Bronchial smooth muscle cell (primary cell): ENCODE results near the gene CCT7. TPM values are rescaled to one million over a fixed set of nuclear protein-coding genes. Genes with fewer than 3 reads are reported as not detected.

Experiments
- total RNA-seq: library from RNA; depleted of rRNA; stranded (reverse); fragments of >200 nt; gene quantifications from 2 replicates; pipeline ENCODE4 v1.2.1, GENCODE V29; 2014

The CCT7 gene
- 234 and 277 TPM in 2 replicates for total RNA-seq

DNA sequence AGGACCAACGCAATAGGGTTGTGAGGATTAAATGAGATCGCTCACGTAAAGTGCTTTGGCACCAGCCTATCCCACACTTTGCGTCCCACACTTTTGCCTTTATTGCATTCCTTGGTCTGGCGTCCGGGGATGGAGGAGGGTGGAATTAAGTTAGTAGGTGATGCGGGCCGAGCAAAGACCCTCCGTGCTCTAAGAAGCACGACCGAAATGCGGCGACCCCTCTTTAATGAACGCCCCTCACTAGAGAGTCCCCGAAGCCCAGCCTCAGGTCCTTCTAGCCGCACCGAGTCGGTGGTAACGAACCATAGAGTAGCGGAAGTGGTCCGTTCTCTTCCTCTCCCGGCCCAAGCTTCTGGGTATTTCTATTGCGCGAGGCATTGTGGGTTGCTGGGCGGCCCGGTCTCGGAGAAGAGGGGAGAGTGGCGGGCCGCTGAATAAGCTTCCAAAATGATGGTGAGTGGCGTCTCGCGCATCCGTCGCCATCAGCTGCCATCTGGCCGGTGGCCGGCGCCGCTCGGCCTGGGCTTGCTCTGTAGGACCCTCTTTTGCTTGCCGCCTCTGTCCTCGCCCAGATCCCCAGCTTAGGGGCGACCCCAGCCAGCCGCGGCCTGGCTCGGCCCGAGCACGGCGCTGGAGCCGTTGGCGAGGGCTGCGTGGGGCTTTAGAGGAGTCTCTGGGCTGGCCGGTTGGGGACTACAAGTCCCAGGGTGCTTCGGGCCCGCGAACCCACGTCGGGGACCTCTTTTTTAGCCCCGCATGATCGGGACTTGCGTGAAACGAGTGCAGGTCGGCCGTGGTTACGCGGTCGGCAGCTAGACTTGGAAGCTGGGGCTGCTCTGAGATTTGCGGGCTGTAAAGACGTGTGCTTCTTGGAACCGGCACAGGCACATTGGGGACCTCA, at the start of gene CCT7:
TSS of gene CCT7 (plus strand) at position 377 of the 901 bp plus-strand sequence. CDS start at position 448, 71 bp downstream.

DNA sequence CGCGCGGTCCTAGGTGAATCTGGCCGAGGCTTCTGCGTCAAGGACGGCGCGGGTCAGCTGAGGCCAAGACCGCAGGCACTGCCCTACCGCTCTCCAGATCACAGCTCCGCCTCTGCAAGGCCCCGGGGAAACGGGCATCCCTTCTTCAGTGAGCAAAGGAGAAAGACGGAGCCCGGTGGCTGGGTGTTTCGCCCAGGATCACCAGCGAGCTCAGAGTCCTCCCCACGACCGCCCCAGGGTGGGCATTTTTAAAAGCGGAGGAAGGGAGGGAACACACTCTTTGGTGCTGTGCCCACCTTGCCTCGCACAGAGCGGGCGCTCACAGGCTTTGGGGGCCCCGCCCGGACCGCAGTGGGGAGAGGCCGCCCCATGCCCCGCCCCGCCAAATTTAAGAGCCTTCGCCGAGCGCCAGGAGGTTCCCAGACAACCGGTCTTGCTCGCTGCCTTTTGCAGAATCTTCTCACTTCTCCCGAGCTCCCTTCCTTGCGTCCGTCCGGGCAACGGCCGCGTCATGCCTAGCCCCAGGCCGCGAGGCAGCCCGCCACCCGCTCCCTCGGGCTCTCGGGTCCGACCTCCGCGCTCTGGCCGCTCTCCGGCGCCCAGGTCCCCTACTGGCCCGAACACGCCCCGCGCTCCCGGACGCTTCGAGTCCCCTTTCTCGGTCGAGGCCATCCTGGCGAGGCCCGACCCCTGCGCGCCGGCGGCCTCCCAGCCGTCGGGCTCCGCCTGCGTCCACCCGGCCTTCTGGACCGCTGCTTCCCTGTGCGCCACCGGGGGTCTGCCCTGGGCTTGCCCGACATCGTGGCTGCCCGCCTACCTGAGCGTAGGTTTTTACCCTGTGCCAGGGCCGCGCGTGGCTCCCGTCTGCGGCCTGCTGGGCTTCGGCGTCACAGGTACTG, 31.7 kb upstream of the CCT7 start, which contains the start of gene NOTO:
TSS of gene NOTO (plus strand) at position 419 of the 899 bp plus-strand sequence. CDS start at position 512, 93 bp downstream.

DNA sequence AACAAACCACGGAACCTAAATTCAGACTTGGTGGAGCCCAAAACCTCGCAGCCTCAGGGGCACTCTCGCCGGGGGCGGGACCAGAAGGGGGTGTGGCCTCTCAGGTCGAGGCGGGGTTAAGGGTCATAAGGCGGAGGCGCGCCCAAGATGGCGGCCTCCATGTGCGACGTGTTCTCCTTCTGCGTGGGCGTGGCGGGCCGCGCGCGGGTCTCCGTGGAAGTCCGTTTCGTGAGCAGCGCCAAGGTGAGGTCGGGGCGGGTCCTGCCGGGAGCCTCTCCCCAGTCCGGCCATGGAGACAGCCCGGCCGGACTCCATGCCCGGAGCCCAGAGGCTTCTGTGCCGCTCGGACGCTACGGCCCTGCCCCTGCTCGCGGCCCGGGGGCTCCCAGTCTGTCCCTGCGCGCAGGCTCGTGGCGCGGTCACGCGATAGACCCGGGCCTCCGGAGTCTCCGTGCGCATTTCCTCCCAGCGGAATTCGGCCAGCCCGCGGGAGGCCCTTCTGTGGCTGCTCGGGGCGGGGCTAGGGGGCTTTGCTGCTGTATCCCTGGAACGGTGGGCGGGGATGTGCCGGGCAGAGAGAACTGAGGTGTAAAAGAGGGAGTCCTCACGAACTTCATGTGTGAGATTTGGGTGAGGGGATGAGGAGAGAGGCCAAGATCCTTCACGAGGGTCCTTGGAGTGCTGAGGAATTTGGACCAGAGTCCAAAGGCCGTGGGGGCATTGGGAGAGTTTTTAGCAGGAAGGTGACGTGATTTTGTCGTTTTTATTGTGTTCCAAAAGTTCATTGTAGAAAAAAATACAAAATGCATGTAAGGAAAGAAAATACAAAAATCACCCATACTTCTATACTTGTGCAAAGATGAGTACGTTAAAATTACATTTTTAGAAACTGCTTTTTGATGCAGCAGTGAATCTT, 19.7 kb upstream of the CCT7 start, which contains the start of gene SMYD5:
TSS of gene SMYD5 (plus strand) at position 126 of the 916 bp plus-strand sequence. CDS start at position 148, 22 bp downstream.

DNA sequence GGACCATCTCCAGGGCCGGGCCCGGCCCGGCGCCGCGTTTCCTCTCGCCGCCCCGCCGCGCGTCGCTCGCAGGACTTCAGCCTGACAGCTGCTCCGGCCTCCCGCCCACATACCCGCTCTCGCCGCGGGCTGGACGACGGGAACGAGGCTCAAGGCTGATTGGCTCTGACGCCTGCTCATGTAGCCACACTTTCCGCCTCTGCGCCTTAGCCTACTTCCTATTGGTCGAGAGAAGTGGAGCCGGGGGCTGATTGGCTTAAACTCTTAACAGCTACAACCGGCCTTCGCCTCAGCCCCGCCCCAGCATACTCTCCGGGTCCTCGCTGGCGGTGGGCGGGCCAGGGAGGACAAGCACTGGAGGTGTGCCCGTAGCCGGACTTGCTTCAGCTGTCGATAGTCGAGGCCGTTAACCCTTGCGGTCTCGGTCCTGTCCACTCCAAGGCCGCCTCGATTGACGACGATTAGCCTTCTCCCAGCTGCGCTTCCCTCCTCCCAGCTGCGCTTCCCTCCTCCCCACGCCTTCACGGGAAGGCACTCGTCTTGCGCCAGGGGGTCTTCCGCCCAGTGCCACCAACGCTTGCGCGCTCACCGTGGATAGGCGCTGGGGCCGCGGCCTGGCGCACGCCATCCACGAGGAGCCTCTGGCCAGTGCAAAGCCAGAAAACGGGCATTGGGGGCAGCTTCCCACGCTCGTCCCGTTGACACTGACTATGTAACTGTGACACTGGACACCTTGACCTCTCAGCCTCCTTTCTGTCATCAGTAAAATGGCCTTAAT, 765 bp upstream of the CCT7 start, which contains the start of gene PRADC1:
TSS of gene PRADC1 (minus strand) at position 86 of the 778 bp plus-strand sequence. CDS start at position 7, 79 bp downstream.

DNA sequence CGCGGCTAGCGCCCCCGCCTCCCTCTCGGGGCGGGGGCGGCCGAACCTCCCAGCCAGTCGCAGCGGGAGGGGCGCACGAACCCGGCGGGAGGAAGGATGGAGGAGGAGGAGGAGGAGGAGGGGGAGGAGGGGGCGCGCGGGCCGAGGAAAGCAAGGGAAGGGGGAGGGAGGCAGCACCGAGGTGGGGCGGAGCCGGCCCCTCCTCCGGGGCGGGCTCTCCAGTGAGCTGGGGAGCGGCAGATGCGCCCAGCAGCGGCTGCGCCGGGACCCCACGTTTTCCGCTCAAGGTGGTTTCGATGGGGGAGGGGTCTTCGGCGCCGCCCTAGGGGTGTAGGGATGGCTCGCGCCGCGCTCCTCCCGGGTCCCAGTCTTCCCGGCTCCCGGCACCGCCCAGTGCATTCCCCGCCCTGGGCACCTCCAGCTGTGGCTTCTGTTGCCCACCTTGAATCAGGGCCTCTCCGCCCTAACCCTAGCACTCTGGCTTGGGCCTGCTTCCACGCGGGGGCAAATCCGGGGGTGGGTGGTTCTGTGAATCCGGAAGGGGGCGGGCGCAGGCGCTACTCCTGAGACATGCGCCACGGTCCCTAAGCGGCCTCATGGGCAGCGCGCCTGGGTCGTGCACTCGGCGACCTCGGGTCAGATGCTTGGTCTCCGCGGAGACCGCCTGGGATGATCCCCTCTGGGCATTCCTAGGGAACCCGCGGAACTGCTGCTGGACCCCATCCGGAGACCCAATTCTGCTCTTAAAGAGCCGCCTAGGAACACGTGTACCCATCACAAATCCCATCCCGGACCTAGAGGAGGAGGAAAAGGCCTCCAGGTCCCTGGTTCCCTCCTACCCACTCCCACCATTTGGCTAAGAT, 50.4 kb downstream of the CCT7 start, which contains the start of gene FBXO41:
TSS of gene FBXO41 (minus strand) at position 183 of the 863 bp plus-strand sequence. CDS start 14,848 bp downstream, outside the sequence.

DNA sequence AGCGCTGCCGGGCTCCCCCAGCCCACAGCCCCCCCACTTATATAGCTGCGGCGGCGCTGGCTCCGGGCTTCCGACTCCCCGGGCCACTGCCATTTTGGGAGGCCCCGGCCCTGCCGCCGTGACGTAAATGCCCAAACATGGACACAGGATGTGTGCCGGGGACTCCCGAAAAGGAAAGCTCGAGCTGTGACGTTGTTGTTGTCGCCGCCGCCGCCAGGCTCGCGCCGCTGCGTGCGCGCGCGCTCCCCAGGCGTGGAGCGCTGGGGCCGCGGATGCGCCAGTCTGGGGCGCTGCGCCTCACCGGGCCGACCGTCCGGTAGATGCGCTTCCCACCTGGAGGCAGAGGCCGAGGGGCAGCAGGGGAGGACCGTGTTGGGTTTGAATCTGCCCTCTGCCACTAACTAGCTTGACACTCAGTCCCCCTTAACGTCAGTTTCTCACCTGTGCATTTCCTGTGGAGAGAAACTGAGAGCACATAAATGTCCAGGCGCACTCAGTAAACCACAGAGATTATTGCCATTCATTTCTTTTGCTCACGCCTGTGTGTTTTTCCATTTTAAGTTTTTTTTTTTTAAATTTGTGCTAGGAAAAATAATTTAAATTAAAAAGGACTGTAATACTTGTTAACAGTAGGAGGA, 59.5 kb downstream of the CCT7 start, which contains the start of gene EGR4:
TSS of gene EGR4 (minus strand) at position 15 of the 638 bp plus-strand sequence. CDS start 231 bp downstream, outside the sequence.

Other genes starting within 250 kb of the CCT7 start
- 9.6 and 10.0 TPM in 2 replicates for gene SFXN5, start 162.6 kb upstream of the CCT7 start, total RNA-seq
- 19.9 and 25.8 TPM in 2 replicates for gene RAB11FIP5, start 121.4 kb upstream of the CCT7 start, total RNA-seq
- gene NOTO, start 31.7 kb upstream of the CCT7 start, total RNA-seq, result not detected in 2 replicates
- gene SMYD5, start 20.1 kb upstream of the CCT7 start, total RNA-seq, result 13.9 and 19.2 TPM in 2 replicates
- gene PRADC1, start 1.1 kb upstream of the CCT7 start, total RNA-seq, result 11.1 and 12.0 TPM in 2 replicates
- 0.60 and 0.95 TPM in 2 replicates for gene FBXO41, start 50.2 kb downstream of the CCT7 start, total RNA-seq
- gene EGR4, start 59.2 kb downstream of the CCT7 start, total RNA-seq, result under 0.01 TPM in 1 of 2 replicates, not detected in the other
- 8.2 and 9.4 TPM in 2 replicates for gene ALMS1, start 151.5 kb downstream of the CCT7 start, total RNA-seq